ENCODE results near the gene KCNQ1. TPM values are rescaled to one million over a fixed set of nuclear protein-coding genes. Genes with fewer than 3 reads are reported as not detected.

The KCNQ1 gene
- total RNA-seq, 2 experiments from 2014 or later: 8.7 to 9.5 TPM

DNA sequence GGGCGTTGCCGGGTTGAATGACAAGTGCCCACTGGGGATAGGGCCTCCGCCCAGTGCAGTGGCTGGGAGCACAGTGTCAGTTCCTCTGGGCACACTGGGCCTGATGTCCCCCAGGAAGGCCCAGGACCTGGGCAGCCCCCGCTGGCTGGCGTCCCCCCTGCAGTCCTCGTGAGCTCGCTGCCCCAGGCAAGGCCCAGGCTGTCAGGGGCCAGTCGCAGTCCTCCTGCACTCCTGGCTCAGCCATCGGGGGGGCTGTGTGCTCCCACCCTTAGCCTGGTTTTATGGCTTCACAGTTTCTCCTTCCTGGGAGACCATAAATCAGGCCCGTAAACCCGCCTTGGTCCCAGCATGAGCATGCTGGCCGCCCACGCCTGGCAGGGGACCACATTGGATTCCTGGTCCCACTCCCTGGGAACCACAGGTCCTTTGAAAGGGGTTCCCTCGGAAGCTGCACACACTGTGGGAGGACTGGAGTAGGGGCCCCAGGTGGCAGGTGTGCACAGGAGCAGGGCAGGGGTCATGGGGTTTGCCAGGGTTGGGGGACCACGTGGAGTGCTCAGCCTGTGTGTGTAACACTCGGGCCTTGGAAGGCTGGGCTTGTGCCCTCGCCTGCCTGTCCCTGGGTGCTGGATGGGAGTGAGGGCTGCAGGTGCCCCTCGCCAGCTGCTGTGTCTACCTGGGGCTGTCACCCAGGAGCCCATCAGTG lies 141.4 kb downstream of the KCNQ1 start:
- Mint-ChIP-seq H3K9me3 (no peaks in the 10 kb centered on the region), H3K4me3 (no peak overlapping the region), H3K4me1 (ENCODE audit: low read depth) (no peaks in the 10 kb centered on the region), H3K36me3 (ENCODE audit: low read depth) (peaks cover 1% of the 10 kb centered on the region), H3K27me3 (no peaks in the 10 kb centered on the region), H3K27ac (no peak overlapping the region)
- intact Hi-C loops (cut with micrococcal nuclease): no loop called here
- TF ChIP-seq, protein P1, sequence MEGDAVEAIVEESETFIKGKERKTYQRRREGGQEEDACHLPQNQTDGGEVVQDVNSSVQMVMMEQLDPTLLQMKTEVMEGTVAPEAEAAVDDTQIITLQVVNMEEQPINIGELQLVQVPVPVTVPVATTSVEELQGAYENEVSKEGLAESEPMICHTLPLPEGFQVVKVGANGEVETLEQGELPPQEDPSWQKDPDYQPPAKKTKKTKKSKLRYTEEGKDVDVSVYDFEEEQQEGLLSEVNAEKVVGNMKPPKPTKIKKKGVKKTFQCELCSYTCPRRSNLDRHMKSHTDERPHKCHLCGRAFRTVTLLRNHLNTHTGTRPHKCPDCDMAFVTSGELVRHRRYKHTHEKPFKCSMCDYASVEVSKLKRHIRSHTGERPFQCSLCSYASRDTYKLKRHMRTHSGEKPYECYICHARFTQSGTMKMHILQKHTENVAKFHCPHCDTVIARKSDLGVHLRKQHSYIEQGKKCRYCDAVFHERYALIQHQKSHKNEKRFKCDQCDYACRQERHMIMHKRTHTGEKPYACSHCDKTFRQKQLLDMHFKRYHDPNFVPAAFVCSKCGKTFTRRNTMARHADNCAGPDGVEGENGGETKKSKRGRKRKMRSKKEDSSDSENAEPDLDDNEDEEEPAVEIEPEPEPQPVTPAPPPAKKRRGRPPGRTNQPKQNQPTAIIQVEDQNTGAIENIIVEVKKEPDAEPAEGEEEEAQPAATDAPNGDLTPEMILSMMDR (IDR thresholded peaks at IDR 0.05): no peak
- ATAC-seq (no peak), DNase-seq (no peak)
- ChIA-PET POLR2A (no interaction called here), CTCF (no interaction called here)

DNA sequence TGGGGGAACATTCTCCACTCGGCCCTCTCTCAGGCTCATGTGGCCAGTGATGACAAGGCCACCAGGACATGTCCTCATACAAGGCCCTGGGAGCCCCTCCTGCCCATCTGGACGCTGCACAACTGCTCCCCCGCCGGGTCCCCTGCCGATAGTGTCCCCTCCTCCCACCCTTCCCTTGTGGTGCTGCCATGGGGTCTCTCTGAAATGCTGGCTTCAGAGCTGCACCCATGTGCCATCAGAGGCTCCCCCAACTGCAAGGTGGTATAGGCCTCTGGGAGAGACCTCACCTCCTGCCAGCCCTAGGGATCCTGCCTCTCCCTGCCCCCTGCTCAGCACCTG lies 142.0 kb downstream of the KCNQ1 start:
- DNase-seq (no peak), ATAC-seq (no peak)
- Mint-ChIP-seq H3K27ac (no peak overlapping the region), H3K36me3 (ENCODE audit: low read depth) (peaks cover 1% of the 10 kb centered on the region), H3K27me3 (no peaks in the 10 kb centered on the region), H3K4me1 (ENCODE audit: low read depth) (no peaks in the 10 kb centered on the region), H3K4me3 (no peak overlapping the region), H3K9me3 (no peaks in the 10 kb centered on the region)
- ChIA-PET POLR2A (no interaction called here), CTCF (no interaction called here)
- TF ChIP-seq, protein P1 (IDR thresholded peaks at IDR 0.05): no peak
- intact Hi-C loops (cut with micrococcal nuclease): no loop called here

DNA sequence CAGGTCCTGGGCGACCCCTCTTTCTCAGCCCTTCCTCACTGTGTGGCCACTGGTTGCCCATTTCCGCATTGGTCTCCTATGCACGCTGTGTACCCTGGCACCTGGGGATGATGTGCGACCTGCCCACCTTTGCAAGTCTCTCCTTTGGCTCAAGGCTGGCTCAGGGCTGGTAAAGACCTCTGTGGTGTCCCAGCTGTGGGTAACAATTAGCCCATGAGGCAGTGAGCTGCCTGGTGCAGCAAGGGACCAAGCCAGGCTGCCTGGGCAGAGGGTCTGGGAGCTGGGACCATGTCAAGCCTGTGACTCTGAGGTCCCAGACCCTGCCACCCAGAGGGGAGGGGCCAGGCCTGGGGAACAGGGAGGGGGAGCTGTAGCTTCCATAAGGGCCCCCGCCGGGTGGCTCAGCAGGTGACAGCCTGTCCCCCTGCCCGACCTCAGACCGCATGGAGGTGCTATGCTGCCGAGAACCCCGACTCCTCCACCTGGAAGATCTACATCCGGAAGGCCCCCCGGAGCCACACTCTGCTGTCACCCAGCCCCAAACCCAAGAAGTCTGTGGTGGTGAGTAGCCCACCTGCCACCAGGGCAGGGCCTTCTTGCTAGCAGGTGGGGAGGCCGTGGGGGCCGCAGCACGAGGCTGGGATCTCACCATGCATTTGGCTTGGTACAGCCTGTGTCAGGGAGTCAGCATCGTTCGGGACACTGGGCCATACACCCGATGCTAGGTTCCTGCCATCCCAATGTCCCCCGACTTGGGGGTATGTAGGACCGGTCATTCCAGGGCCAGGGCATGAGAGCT lies 142.5 kb downstream of the KCNQ1 start:
- CTCF ChIA-PET: no interaction called here
- DNase-seq (no peak), ATAC-seq (no peak)
- Mint-ChIP-seq H3K4me3 (no peak overlapping the region), H3K4me1 (ENCODE audit: low read depth) (no peaks in the 10 kb centered on the region), H3K9me3 (no peaks in the 10 kb centered on the region), H3K27me3 (no peaks in the 10 kb centered on the region), H3K27ac (no peak overlapping the region), H3K36me3 (ENCODE audit: low read depth) (peaks cover 1% of the 10 kb centered on the region)
- TF ChIP-seq, protein P1 (IDR thresholded peaks at IDR 0.05): no peak
- POLR2A ChIA-PET: no interaction called here
- intact Hi-C loops (cut with micrococcal nuclease): no loop called here

DNA sequence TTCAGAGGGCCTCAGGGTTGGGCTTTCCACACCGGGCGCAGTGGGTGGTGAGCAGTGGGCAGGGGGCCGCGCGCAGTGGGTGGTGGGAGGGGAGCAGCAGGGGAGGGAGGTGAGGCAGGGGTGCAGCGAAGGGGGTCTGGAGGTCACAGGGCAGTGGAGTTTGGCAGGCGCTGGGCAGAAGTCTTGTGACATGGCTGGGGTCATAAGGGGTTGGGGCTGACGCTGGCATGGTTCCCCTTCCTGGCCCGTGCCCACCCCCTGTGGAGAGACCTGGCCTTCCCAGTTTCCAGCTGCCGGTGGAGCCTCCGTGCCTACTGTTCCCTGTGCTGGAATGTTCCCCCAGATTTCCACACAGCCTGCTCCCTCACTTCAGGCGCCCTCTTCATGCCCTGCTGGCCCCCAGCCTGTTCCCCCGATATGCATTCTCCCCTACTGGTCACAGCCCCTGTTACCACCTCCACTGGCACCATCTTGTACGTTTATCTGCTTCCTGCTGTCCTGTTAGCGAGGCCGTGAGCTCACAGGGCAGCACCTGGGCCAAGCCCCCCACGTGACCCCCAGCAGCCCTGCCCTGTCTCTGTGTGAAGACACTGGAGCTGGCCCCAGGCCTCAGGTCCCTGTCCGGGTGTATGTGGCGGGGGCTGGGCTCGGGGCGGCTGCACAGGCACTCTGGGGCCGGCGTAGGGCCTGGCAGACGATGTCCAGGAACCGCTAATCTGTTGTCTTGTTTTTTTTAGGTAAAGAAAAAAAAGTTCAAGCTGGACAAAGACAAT lies 143.4 kb downstream of the KCNQ1 start:
- Mint-ChIP-seq H3K4me3 (no peak overlapping the region), H3K36me3 (ENCODE audit: low read depth) (peaks cover 1% of the 10 kb centered on the region), H3K4me1 (ENCODE audit: low read depth) (no peaks in the 10 kb centered on the region), H3K27me3 (no peaks in the 10 kb centered on the region), H3K27ac (no peak overlapping the region), H3K9me3 (no peaks in the 10 kb centered on the region)
- POLR2A ChIA-PET: no interaction called here
- CTCF ChIA-PET: no interaction called here
- ATAC-seq (no peak), DNase-seq (no peak)
- TF ChIP-seq, protein P1 (IDR thresholded peaks at IDR 0.05): no peak
- intact Hi-C loops (cut with micrococcal nuclease): no loop called here

All from activated CD8-positive, alpha-beta T cell treated with anti-CD3 and anti-CD28 coated beads for 36 hours (primary cell).